Inferior parietal cortex (tissue), 1 donor: ENCODE results near the gene SPON2.

Experiments
- DNase-seq: peaks from one replicate; pipeline ENCODE4 v3.0.0-alpha.2; 2016; ENCODE audit errors: extremely low spot score

The SPON2 gene

GRCh38 chr4:1208970-1209704 is 36.8 kb upstream of the SPON2 start:
- DNase-seq, result no peak

DNA sequence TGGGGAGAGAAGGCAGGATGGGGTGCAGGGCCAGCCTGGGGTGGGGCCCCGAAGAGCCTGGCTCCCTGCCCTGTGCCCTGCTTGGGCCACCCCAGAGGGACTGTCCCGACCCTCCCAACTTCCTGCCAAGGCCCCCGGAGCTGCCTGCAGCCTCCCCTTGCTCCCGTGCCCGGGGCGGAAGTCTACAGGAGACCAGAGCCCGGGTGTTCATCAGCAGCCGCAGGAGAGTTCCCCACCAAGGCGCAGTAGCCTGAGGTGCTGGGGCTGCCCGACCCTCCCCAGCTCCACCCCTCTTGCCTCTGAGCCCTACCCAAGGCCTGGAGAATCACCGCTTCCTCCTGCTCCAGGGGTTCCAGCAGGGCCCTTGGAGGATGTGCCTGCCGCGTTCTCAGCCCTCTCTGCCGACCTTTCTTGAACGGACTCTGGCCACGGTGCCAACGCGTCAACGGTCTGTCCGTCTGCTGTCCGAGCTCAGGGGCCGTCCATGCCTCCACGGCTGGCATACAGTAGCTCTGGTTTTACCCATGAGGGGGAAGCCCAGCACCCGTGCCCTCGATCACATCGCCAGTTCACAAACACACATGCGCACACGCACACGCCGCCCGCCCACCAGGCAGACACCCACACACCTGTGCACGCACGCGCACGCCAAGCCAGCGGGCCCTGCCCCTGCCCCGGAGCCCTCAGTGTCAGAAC is 36.0 kb upstream of the SPON2 start:
- no peak for DNase-seq

DNA sequence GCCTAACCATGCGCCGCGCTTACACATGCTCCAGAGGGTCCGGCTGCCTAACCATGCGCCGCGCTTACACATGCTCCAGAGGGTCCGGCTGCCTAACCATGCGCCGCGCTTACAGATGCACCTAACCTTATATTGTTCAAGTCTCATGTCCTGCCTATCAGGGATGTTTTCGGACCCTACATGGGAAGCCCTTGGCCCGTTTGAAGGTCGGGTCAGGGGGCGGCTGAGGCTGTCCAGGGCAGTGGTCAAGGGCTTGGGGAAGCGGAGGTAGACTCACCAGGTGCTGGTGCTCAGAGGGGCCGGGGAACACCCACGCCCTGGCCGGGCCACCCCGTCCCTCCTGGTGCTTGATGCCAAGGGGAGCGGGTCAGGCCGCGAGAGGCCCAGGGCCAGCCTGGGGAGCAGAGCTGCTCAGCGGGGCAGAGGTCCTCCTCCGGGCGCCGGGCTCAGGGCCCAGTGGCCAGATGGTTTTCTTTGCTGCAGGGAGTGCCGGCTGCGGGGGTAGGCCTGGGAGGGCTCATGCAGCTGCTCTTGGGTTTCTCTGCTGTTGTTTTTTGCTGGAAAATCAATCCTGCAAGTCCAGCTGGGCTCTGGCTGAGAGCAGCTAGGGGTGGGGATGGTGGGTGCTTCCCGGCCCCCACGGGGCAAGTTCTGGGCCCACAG is 35.4 kb upstream of the SPON2 start:
- peak; percentile 51 for DNase-seq

DNA sequence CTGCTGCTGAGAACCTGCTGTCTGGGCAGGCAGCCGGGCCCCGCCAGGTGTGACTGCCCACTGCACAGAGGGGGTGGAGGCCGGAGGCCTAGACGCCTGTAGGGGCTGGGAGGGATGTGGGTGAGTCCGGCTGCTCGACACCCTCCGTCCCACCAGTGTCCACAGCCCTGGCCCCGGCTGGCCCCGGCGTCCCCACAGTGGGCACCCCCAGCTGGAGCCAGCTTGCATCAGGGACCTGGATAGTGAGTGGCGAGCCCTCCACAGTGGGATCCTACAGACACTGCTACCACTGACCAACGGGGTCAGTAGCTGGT is 34.7 kb upstream of the SPON2 start:
- DNase-seq, result no peak

DNA sequence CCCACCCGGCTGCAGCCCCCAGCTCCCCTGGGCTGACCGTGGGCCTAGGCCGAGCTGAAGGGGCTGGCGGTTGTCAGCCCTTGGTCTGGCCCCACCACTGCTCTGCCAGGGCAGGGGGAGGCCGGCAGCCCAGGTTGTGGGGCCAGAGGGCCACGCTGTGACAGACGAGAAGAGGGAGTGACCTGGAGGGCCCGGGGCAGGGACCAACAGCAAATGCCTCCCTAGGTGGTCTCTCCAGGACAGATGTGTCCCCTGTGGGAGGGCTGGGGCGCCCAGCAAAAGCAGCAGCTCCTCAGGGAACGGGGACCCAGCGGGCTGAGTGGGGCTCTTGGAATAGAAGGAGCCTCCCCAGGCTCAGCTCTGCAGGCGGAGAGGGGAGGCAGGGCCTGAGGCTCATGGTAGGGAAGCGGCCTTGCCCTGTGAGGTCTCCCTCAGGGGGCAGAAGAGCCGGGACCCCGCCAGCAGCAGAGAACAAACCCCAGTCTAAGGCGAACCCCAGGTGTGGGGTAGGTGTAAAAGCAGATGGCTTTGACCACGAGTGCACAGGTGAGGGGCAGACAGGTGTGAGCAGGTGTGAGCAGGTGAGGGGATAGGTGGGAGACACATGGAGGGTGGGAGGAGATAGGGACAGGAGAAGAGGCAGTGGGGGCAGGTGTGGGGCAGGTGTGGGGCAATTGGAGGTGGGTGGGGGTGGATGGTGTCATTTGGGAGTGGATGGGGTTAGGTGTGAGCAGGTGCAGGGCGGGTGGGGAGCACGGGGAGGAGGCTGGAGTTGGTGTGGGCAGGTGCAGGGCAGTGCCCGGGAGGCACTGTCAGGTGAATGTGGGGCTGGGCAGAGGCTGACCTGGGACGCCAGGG is 34.1 kb upstream of the SPON2 start:
- no peak for DNase-seq

GRCh38 chr4:1205586-1206298 is 33.4 kb upstream of the SPON2 start:
- no peak for DNase-seq

- DNase-seq, result no peak
Measured at GRCh38 chr4:1204828-1205585, 32.6 kb upstream of the SPON2 start.

DNA sequence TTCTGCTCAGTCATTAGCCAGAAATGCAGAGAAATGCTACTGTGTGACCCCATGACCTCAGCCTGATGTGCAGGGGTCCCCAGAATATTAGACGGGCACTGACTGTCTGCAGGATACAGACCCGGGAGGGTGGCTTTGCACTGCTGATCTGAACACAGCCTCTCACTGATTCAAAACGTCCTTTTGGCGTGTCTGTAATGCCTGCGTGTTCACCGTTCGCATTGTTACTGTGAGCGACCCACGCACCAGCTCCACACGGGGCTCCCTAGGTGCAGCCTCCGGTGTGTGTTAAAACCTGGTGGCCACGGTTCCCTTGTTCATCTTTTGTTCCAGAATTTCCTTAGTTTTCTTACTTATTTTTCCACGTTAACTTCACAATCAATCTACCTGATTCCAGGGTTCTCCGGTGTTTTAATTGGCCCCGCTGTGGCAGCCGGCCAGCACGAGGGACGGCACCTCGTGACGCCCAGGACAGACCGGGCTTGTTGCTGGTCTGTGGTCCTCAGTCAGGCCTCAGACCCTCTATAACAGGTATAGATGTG is 32.0 kb upstream of the SPON2 start:
- DNase-seq, result no peak

DNA sequence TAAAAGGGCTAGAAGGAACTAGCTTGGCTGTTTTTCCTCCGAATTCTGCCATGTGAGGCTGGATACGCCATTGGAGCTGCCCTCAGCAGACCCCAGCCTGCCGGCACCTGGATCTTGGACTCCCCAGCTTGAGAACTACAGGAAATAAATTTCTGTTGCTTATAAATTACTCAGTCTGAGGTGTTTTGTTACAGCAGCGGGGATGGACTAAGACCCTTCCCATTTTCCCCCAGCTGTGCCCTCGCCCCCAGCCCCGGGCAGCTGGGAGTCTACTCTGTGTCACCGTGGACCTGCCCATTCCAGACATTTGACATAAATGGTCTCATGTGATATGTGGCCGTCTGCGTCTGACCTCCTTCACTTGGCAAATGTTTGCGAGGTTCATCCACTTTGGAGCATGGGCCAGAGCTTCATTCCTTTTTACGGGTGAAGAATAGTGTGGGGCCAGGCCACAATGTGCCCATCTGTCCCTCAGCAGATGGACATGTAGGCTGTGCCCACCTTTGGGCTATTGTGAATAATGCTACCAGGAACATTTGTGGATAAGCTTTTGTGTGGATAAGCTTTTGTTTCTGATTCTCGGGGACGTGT is 30.7 kb upstream of the SPON2 start:
- DNase-seq, result no peak

- DNase-seq, result no peak
Measured at GRCh38 chr4:1202526-1203011, 30.2 kb upstream of the SPON2 start.

DNA sequence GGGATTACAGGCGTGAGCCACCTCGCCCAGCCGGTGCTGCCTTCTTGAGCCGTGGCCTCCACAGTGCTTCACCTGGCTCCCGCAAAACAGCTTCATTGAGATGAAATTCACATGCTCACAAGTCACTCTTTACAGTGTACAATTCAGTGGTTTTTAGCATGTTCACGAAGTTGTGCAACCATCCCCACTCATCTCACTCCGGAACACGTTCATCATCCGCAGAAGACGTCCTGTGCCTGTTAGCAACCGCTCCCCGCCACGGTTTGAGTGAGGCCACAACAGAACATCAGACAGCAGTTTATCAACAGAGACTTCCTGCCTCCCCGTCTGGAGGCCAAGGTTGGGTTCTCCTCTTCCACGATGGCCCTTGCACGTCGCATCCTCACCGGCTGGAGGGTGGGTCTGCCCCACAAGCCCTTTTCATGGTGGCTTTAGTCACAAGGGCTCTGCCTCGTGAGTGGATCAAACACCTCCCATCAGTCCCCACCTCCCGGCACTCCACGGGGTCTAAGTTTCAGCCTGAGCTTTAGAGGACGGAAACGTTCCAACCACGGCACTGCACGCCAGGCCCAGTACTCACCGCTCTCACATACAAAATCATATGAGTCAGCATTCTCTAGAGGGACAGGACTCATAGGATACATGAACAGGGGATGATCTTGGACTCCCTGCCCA is 29.6 kb upstream of the SPON2 start:
- no peak for DNase-seq

GRCh38 chr4:1200425-1201035 is 28.1 kb upstream of the SPON2 start:
- no peak for DNase-seq

- no peak for DNase-seq
Measured at GRCh38 chr4:1199556-1200331, 27.4 kb upstream of the SPON2 start.

DNA sequence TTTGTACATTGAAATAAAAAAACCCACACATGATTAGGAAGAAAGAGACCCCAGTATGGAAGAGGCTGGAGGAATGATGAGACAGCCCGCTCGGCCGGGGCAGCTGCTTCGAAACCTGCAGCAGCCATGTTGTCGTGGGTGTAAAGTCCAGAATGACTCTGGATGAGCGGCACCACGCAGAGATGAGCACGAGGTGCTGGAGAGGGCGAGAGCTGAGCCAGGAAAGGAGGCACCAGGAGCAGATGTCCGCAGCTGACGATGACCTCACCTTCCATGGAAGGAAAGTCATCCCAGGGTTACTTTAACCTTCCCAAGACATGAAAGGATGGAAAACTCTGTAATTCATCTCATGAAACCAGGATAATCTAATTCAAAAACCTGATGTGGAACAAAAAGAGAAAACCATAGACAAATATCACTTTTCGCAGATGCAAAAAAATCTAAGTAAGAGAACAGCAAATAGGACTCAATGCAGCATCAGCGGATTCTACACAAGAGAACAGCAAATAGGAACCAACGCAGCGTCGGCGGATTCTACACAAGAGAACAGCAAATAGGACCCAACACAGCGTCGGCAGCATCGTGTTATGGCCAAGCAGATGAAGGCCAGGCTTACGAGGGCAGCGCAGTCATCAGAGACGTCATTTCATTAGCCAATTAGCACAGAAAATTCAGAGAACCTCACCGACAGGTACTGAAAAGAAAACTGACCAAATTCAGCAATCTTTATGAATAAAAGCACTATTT is 25.9 kb upstream of the SPON2 start:
- DNase-seq, result no peak

- DNase-seq, result no peak
Measured at GRCh38 chr4:1196421-1197183, 24.2 kb upstream of the SPON2 start.

GRCh38 chr4:1195891-1196401 is 23.6 kb upstream of the SPON2 start:
- no peak for DNase-seq
